ENCODE measurements around the gene BICC1.

The BICC1 gene

DNA sequence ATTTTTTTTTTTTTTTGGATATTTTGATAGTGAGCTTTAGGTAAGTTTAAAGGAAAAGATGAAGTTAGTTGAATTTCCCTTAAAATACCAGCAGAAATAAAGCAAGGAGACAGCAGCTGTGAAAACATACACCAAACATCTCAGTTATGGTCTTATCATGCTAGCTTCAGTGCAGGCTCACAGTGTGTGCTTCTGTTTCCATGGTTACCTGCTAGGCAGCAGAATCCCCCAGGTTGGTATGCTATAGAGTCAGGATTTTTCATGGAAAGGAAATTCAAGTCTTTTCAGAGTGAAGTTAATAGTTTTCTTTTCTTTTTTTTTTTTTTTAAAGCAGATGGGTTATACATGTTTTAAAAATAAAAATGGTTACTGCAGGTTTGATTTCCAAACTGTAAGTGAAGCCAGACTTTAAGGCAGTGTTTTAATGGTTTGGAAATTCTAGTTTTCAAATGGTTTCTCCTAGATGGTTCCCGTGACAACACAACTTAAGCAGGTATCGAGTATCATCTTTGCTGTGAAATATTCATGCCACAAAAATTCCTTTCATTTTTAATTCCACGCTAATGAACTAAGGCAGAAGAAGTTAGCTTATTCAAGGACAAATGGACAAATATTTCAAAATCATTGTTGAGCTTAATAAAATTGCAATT is 230.9 kb downstream of the BICC1 start:
- in situ Hi-C loops (cut with HindIII; ENCODE audit: low pct_unique_long_range_greater_than_20kb, low sequenced_read_pairs), result no loop called here
- no peak for TF ChIP-seq JUND (IDR thresholded peaks at IDR 0.05; ENCODE audit: low read depth)
- DNase-seq (ENCODE audit: low read depth in 1 of 2, low spot score in 1 of 2), result no peak

DNA sequence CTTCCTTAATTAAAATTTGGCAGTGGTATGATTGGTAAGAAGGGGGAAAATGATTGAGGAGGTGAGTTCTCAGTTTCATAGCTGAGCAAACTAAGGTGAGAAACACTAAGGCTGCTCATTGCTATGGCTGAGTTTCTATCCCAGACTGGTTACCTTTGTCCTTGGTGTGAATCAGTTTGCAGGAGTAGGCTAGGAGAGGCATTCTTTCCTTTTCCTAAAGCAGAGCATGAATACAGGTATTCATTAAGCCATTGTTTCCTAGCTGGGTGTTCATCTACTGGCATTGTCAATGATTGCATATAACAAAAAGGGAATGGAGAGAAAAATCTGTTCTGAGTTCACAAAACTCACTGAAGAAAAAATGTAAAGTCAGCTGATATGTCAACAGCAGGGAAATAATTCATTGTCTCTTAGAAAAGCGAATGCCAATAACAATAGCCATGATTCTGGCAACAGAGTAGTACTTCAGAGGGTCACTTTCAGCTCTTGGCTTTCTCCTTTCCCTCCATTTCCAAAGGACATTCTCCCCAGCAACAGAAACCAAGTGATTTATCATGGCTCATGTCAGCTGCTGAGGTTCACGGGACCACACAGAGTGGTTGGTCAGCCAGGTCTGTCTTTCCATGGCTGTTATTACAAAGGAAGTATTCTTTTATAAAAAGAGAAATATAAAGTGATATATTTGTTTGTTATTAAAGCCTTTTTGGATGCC is 234.0 kb downstream of the BICC1 start:
- no peak for DNase-seq (ENCODE audit: low read depth in 1 of 2, low spot score in 1 of 2)
- no peak for TF ChIP-seq JUND (IDR thresholded peaks at IDR 0.05; ENCODE audit: low read depth)
- in situ Hi-C loops (cut with HindIII; ENCODE audit: low pct_unique_long_range_greater_than_20kb, low sequenced_read_pairs), result no loop called here

DNA sequence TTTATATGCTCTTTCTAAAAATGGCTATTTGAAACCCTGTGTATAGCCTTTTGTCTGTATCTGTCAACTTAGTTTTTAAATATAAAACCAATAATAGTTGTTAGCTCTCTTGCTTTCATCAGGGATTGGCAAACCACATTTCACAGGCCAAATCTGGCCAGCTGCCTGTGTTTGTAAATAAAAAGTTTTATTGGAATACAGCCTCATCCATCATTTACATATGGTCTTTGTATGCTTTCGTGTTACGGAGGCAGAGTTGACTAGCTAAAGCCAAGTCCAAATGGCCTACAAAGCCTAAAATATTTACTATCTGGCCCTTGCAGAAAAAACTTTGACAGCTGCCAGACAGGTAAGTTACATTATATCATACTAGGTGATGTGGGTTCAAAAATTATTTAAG is 235.0 kb downstream of the BICC1 start:
- DNase-seq (ENCODE audit: low read depth in 1 of 2, low spot score in 1 of 2), result no peak
- in situ Hi-C loops (cut with HindIII; ENCODE audit: low pct_unique_long_range_greater_than_20kb, low sequenced_read_pairs), result no loop called here
- no peak for TF ChIP-seq JUND (IDR thresholded peaks at IDR 0.05; ENCODE audit: low read depth)

DNA sequence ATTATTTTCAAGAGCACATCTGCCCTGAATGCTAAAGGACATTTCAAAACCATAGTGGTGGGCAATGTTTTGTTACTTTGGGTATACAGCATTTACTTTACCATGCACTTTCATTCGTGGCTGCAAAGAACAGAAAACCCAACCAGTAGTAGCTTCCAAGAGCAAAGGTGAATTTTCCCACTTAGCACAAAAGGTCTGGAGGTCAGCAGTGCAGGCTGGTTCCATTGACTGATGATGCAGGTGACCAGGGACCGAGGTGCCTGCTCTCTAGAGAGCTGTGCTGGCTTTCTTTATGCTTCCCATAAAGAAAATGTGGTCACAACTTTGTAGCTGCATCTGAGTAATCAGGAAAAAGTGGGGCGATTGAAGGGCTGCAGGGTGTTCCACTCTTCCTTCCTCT is 240.0 kb downstream of the BICC1 start:
- DNase-seq (ENCODE audit: low read depth in 1 of 2, low spot score in 1 of 2), result no peak
- TF ChIP-seq JUND (IDR thresholded peaks at IDR 0.05; ENCODE audit: low read depth), result no peak
- in situ Hi-C loops (cut with HindIII; ENCODE audit: low pct_unique_long_range_greater_than_20kb, low sequenced_read_pairs), result no loop called here

DNA sequence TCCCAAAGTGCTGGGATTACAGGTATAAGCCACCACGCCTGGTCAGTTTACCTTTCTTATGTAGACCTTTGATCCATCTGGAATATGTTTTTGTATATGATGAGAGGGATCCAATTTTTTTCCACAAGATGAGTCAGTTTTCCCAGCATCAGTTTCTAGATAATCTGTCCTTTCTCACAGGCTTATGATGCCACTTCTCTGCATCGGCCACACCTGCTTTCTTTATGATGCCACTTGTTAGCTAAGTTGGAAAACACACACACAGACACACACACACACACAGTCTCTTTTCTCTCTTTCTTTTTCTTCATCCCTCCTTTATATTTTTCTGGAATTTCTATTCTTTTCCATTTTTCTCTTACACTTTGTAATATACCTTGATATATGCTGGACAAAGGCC is 240.8 kb downstream of the BICC1 start:
- TF ChIP-seq JUND (IDR thresholded peaks at IDR 0.05; ENCODE audit: low read depth), result no peak
- no peak for DNase-seq (ENCODE audit: low read depth in 1 of 2, low spot score in 1 of 2)
- in situ Hi-C loops (cut with HindIII; ENCODE audit: low pct_unique_long_range_greater_than_20kb, low sequenced_read_pairs), result no loop called here

DNA sequence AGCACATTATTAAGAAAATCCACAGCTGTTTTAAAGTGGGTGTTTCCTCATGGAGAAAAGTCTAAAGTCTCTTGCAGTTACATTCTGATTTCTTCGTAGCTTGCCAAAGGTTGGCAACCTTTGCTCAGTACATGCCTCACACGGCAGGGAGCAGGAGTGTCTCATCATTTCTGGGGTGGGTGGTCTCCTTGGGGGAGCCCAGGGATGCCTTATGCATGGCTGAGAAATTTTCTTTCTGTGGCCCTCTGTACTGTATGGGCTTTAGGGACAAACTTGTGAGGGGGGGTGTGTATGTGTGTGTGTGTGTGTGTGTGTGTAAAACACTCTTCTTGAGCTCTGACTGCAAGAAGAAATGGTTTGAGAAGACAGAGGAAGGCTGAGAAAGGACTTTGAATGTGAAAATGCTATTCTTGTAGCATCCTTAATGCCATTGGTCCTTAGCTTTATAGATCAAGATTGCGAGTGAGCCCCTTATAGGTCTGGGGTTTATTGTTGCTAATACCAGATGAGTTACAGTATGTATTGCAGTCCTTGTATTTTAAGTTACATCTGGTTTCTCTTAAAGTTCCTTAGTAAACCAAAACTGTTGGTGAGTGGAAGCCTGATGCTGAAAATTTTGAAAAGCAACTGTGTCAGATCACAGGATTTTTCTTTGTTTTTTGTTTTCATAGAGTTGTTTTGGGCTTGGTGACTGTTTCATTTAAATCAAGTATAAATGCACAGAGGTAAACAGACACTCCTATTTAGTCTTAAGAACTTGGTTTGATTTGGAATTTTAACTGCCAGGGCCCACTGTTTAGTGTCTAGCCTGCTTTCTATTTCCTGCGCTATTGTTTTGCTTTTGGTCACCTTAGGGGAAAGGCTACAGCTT is 242.0 kb downstream of the BICC1 start:
- in situ Hi-C loops (cut with HindIII; ENCODE audit: low pct_unique_long_range_greater_than_20kb, low sequenced_read_pairs), result no loop called here
- no peak for DNase-seq (ENCODE audit: low read depth in 1 of 2, low spot score in 1 of 2)
- TF ChIP-seq JUND (IDR thresholded peaks at IDR 0.05; ENCODE audit: low read depth), result no peak

DNA sequence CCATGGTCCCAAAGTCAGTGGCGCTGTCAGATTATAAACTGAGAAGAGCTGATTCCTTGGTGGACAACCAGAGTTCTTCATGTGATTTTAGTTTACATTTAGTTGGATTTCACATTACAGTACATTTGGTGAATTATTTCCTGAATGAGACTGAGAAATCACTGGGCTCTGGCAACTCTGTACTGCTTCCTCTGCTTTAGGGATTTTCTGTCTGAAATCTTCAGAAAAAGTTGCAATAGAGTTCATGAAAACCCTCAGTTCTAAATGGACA is 242.6 kb downstream of the BICC1 start:
- no peak for TF ChIP-seq JUND (IDR thresholded peaks at IDR 0.05; ENCODE audit: low read depth)
- no peak for DNase-seq (ENCODE audit: low read depth in 1 of 2, low spot score in 1 of 2)
- in situ Hi-C loops (cut with HindIII; ENCODE audit: low pct_unique_long_range_greater_than_20kb, low sequenced_read_pairs), result no loop called here

DNA sequence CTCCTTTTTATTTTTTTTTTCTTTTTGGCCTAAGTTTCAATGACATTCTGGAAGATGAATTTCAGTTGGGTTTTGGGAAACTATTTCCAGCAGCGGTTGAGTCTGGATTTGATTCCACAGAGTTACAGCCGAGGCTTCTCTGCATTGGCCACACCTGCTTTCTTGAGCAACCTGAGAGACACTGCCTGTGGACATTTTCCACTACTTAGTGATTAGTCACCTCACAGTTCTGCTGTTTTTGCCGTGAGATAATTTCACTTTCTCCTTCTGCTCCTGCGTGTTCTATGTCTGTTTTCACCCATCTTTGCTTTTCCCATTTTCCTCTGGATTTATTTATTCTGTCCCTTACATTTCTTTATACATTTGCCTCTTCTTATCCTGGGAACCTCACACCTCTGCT is 243.0 kb downstream of the BICC1 start:
- in situ Hi-C loops (cut with HindIII; ENCODE audit: low pct_unique_long_range_greater_than_20kb, low sequenced_read_pairs), result no loop called here
- TF ChIP-seq JUND (IDR thresholded peaks at IDR 0.05; ENCODE audit: low read depth), result no peak
- DNase-seq (ENCODE audit: low read depth in 1 of 2, low spot score in 1 of 2), result peak in 1 of 2 experiments; percentile 55

DNA sequence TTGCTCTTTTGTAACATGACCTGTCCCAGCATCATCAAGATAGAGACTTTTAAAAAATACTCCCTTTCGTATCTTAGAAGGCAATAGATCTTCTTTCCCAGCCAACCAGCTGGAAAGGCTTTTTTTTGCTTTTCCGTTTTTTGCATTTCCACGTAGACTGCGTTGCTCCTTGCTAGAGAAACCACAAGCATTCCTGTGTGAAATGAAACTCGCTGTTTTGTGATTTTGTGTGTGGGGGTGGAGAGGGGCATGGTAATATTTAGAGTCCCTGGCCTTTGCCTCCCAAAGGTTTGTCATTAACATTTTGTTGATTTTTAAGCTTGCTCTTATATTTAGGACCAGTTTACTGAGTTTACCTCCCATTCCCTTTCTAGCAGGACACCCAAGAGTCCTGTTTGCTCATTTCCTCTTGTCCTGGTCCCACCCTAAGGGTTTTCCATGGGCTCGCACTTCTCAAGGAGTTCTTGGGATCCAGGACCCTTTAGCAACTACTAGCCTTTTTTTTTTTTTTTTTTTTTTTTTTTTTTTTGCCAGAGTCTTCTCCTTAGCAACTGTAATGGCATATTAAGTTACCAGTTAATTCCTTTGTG is 243.6 kb downstream of the BICC1 start:
- in situ Hi-C loops (cut with HindIII; ENCODE audit: low pct_unique_long_range_greater_than_20kb, low sequenced_read_pairs), result no loop called here
- no peak for TF ChIP-seq JUND (IDR thresholded peaks at IDR 0.05; ENCODE audit: low read depth)
- no peak for DNase-seq (ENCODE audit: low read depth in 1 of 2, low spot score in 1 of 2)

DNA sequence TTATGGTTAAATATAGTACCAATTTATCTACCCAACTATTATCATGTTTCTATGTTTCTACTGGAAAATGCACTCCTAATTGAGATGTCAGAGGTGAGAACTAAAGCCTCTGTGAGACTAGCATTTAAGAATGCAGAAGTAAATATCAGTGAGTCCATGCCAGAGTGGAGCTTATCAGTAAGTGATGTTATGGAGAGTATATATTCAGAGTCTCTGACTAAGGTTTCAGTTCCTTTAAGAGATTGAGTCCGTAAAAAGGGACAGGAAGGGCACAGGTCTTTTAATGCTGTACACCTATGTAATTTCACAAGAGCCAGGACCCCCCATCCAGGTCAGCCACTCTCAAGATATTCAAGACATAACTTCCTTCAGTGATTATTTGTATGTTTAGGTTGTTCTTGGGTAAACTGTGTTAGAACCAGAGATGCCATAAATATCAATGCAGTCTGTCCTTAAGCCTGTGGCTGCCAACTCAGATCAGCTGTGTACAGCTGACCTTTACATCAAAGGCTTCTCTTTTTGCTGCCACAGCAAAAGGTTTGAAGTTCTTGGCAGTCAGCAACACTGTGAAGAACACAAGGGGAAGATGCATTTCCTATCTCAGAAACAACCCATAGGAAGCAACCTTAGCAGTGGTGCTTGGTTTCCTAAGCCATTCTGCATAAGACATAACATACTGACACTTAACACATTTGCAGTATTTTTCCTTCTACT is 244.8 kb downstream of the BICC1 start:
- TF ChIP-seq JUND (IDR thresholded peaks at IDR 0.05; ENCODE audit: low read depth), result no peak
- in situ Hi-C loops (cut with HindIII; ENCODE audit: low pct_unique_long_range_greater_than_20kb, low sequenced_read_pairs), result no loop called here
- DNase-seq (ENCODE audit: low read depth in 1 of 2, low spot score in 1 of 2), result no peak

DNA sequence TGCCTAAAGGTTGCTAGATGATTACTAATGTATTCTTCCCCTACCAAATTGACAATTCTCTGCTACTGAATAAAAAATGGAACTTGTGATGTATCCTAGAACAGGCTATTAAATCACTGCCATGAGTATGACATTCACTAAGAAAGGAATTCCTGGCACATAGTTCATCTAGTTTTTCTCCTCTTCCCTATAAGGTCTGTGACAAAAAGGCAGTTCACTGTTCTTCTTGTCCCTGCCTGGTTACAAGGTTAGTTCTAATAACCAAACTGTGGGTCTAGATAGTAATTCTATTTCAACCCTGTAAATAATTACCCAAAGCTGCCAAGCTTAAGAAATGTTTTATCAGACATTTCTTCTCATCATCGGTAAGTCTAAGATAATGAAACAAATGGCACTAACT is 245.6 kb downstream of the BICC1 start:
- in situ Hi-C loops (cut with HindIII; ENCODE audit: low pct_unique_long_range_greater_than_20kb, low sequenced_read_pairs), result no loop called here
- no peak for TF ChIP-seq JUND (IDR thresholded peaks at IDR 0.05; ENCODE audit: low read depth)
- no peak for DNase-seq (ENCODE audit: low read depth in 1 of 2, low spot score in 1 of 2)

DNA sequence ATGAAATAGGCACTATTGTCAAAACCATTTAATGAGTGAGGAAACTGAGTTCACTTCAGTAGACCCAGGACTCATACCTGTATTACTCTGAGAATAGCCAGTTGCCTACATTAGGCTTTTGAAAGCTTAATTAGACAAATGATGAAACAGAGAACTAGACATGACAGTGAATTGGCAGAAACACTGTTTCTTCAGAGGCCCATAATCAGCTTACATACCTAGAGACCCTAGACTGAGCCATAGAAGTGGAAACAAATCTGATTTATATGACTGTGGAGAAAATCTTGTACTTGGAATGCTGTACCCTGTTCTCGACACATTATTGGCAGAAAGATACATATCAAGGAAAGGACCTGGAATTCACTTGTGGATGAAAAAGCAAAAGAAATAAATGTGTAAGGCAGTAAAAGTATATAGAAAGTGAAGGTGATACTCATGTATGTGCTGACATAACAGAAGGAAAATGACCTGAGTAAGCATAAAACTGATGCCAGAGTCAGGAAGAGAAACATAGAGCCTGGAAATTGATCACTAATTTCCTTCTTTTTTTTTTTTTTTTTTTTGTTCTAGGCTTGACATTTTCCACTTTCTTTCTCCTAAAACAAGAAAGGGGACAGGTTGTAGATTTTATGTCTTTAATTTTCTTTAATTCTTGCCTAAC is 251.5 kb downstream of the BICC1 start:
- in situ Hi-C loops (cut with HindIII; ENCODE audit: low pct_unique_long_range_greater_than_20kb, low sequenced_read_pairs), result no loop called here

More for the DNA sequence above, 251.5 kb downstream of the BICC1 start:
- TF ChIP-seq JUND (IDR thresholded peaks at IDR 0.05; ENCODE audit: low read depth), result no peak
- DNase-seq (ENCODE audit: low read depth in 1 of 2, low spot score in 1 of 2), result no peak
